HepG2 (cell line): ENCODE data around the gene BCL11B. TPM values are rescaled to one million over a fixed set of nuclear protein-coding genes. Genes with fewer than 3 reads are reported as not detected.

Experiments
- ATAC-seq: fragments of 200-7000 bp; cut with Tn5 transposase; 3 replicates; pipeline ENCODE4 v1.9.1; 2020; ENCODE audit warnings: mild to moderate bottlenecking, moderate library complexity
- BruUV-seq: library from RNA; stranded (reverse); fragments of 400-500 nt; replicated peaks from 2 replicates; lab custom pipeline; 2021; lab: Mats Ljungman, UMichigan
- CTCF ChIA-PET: fragments of 300-600 bp; formaldehyde crosslinking; extraction: SDS; loops from one replicate; lab custom pipeline; 2021; ENCODE audit warnings: low total read pairs, inconsistent platforms, low intra/inter-chr PET ratio; lab: Yijun Ruan, JAX
- POLR2A ChIA-PET: fragments of 350-600 bp; sonication (Branson Sonifier 250); formaldehyde crosslinking; loops from one replicate; lab custom pipeline; 2020; ENCODE audit warnings: antibody characterized with exemption, inconsistent platforms; lab: Yijun Ruan, JAX
- DNase-seq: peaks from one replicate; pipeline ENCODE4 v3.0.0-alpha.2; 2015; ENCODE audit warnings: low spot score
- FAIRE-seq: peaks from 3 replicates; lab custom pipeline; 2011; peaks lifted over from hg19 to GRCh38; lab: Jason Lieb, UNC
- H2AFZ ChIP-seq: one replicate; pipeline ENCODE4 v1.6.1; 2011; ENCODE audit warnings: low read length, inconsistent platforms
- H3K27ac ChIP-seq: fragments of 300-600 bp; 3 replicates; pipeline ENCODE4 v1.8.0; 2011; ENCODE audit warnings: mixed run types, mild to moderate bottlenecking, mixed read lengths, low read length, inconsistent platforms; ENCODE audit not compliant: insufficient read depth; ENCODE audit errors: extremely low read length
- H3K27me3 ChIP-seq, 2 experiments: fragments of 200-600 bp in 1 of 2; 2 replicates in 1 of 2; 3 replicates in 1 of 2; pipeline versions ENCODE4 v1.6.0 to v1.8.0; 2011; ENCODE audit warnings: low read length in 2 of 2, mild to moderate bottlenecking in 2 of 2, moderate library complexity in 2 of 2, inconsistent platforms in 1 of 2; ENCODE audit not compliant: insufficient read depth in 2 of 2, control insufficient read depth in 1 of 2
- H3K36me3 ChIP-seq, 2 experiments: fragments of 200-600 bp in 1 of 2; replicated peaks in 1 of 2; 2 replicates in 1 of 2; 3 replicates in 1 of 2; pipeline versions ENCODE4 v1.5.1 to v1.8.0; 2011; ENCODE audit warnings: low read length in 2 of 2, inconsistent platforms in 1 of 2; ENCODE audit not compliant: insufficient read depth in 2 of 2, control insufficient read depth in 1 of 2
- H3K4me1 ChIP-seq: 2 replicates; pipeline ENCODE4 v1.5.1; 2012; ENCODE audit warnings: low read length, inconsistent platforms; ENCODE audit not compliant: insufficient read depth
- H3K4me2 ChIP-seq: 2 replicates; pipeline ENCODE4 v1.6.0; 2011; ENCODE audit warnings: low read depth, low read length, inconsistent platforms
- H3K4me3 ChIP-seq, 3 experiments: fragments of 200-600 bp in 1 of 3; sonication (generic), shearing (Covaris generic) in 1 of 3; replicated peaks in 1 of 3; 2 replicates each; pipeline ENCODE4 v1.5.1; 2011 to 2016; ENCODE audit warnings: low read length in 3 of 3, inconsistent platforms in 2 of 3, low read depth in 2 of 3, mild to moderate bottlenecking in 2 of 3, control low read depth in 1 of 3, mixed read lengths in 1 of 3; ENCODE audit not compliant: insufficient read depth in 1 of 3
- H3K79me2 ChIP-seq: one replicate; pipeline ENCODE4 v1.6.1; 2011; ENCODE audit warnings: low read length, inconsistent platforms; ENCODE audit not compliant: insufficient read depth
- H3K9ac ChIP-seq: 2 replicates; pipeline ENCODE4 v1.6.0; 2011; ENCODE audit warnings: mild to moderate bottlenecking, low read depth, low read length, inconsistent platforms; ENCODE audit not compliant: insufficient read depth
- H3K9me3 ChIP-seq: 2 replicates; pipeline ENCODE4 v1.5.1; 2012; ENCODE audit warnings: mild to moderate bottlenecking, low read length
- H4K20me1 ChIP-seq: 2 replicates; pipeline ENCODE4 v1.6.0; 2011; ENCODE audit warnings: inconsistent platforms, mild to moderate bottlenecking, low read length, moderate library complexity; ENCODE audit not compliant: insufficient read depth
- ATAD3A ChIP-seq: sonication (generic); formaldehyde crosslinking; IDR thresholded peaks from 2 replicates; pipeline ENCODE4 v1.4.0; 2020; ENCODE audit warnings: missing genetic modification reagents
- ATF7 ChIP-seq, 2 experiments: fragments of 450-650 bp in 1 of 2; sonication (generic) in 1 of 2; formaldehyde crosslinking in 1 of 2; IDR thresholded peaks; 2 replicates each; pipeline versions ENCODE4 v1.4.0 to v1.6.1; 2016 to 2020; ENCODE audit warnings: antibody characterized with exemption in 1 of 2, mild to moderate bottlenecking in 1 of 2, missing genetic modification reagents in 1 of 2
- FOXA3 ChIP-seq: IDR thresholded peaks from 2 replicates; pipeline ENCODE4 v1.6.1; 2016; ENCODE audit warnings: missing genetic modification reagents, missing compliant biosample characterization
- GMEB2 ChIP-seq: IDR thresholded peaks from 2 replicates; pipeline ENCODE4 v1.6.1; 2016; ENCODE audit warnings: missing biosample characterization, missing genetic modification reagents, low read depth
- KLF13 ChIP-seq: sonication (generic); formaldehyde crosslinking; IDR thresholded peaks from 2 replicates; pipeline ENCODE4 v1.4.0; 2020; ENCODE audit warnings: mild to moderate bottlenecking, missing genetic modification reagents
- NFIB ChIP-seq: sonication (generic); formaldehyde crosslinking; IDR thresholded peaks from 2 replicates; pipeline ENCODE4 v1.9.0; 2021; ENCODE audit warnings: missing genetic modification reagents, mild to moderate bottlenecking, borderline replicate concordance
- ONECUT2 ChIP-seq: sonication (generic); formaldehyde crosslinking; IDR thresholded peaks from 2 replicates; pipeline ENCODE4 v1.4.0; 2020; ENCODE audit warnings: missing genetic modification reagents
- PAX8 ChIP-seq: sonication (generic); formaldehyde crosslinking; IDR thresholded peaks from 2 replicates; pipeline ENCODE4 v1.8.0; 2022; ENCODE audit warnings: mild to moderate bottlenecking, missing genetic modification reagents, borderline replicate concordance
- REL ChIP-seq: sonication (generic); formaldehyde crosslinking; conservative IDR thresholded peaks from 2 replicates; pipeline ENCODE4 v1.8.0; 2022; ENCODE audit warnings: mild to moderate bottlenecking, missing genetic modification reagents, moderate library complexity
- SMAD1 ChIP-seq: sonication (generic); formaldehyde crosslinking; IDR thresholded peaks from 2 replicates; pipeline ENCODE4 v1.4.0; 2020; ENCODE audit warnings: missing genetic modification reagents, low read depth, mild to moderate bottlenecking, borderline replicate concordance
- ZFP62 ChIP-seq: sonication (generic); formaldehyde crosslinking; IDR thresholded peaks from 2 replicates; pipeline ENCODE4 v1.4.0; 2020; ENCODE audit warnings: missing genetic modification reagents
- ZNF33A ChIP-seq: sonication (generic); formaldehyde crosslinking; IDR thresholded peaks from 2 replicates; pipeline ENCODE4 v1.5.1; 2020; ENCODE audit warnings: missing genetic modification reagents, mild to moderate bottlenecking, moderate library complexity, borderline replicate concordance
- ZNF83 ChIP-seq: sonication (generic); formaldehyde crosslinking; IDR thresholded peaks from 2 replicates; pipeline ENCODE4 v1.4.0; 2020; ENCODE audit warnings: missing genetic modification reagents, mild to moderate bottlenecking, borderline replicate concordance
- WGBS: methylation state at CpG from one replicate; pipeline ENCODE4 v1.1.6; 2017; ENCODE audit warnings: low lambda C conversion rate; 5-methylcytosine and 5-hydroxymethylcytosine counted together
- in situ Hi-C: cut with HindIII; loops from 2 replicates; pipeline ENCODE4 v1.10.0; 2017; ENCODE audit warnings: low pct_unique_long_range_greater_than_20kb; ENCODE audit not compliant: extremely low pct_ligation_motif_present
- intact Hi-C: fragments of 100-400 bp; cut with micrococcal nuclease; formaldehyde crosslinking; loops from one replicate; pipeline ENCODE4 v1.10.0; 2022; ENCODE audit not compliant: unreplicated experiment
- polyA plus RNA-seq, 8 experiments: library from polyadenylated mRNA; depleted of rRNA in 3 of 8; stranded (reverse) in 7 of 8; unstranded in 1 of 8; fragments of >200 nt; fragmentation: Illumina TruSeq in 4 of 8; extraction: Trizol in 4 of 8; gene quantifications; 2 replicates each; pipeline versions ENCODE4 v1.2.1 to v1.2.3, GENCODE V29; 2011 to 2016; ENCODE audit warnings: low read depth in 4 of 8, missing spikeins in 1 of 8, mixed read lengths in 1 of 8; ENCODE audit not compliant: insufficient read depth in 1 of 8
- total RNA-seq, 5 experiments: library from RNA; depleted of rRNA; stranded (reverse); fragments of >200 nt; fragmentation: Illumina TruSeq; extraction: Trizol; gene quantifications; 2 replicates each; pipeline ENCODE4 v1.2.3, GENCODE V29; 2016; ENCODE audit warnings: low read depth in 1 of 5
- TF ChIP-seq, protein P1 (sequence below): sonication (generic); formaldehyde crosslinking; IDR thresholded peaks from 2 replicates; pipeline ENCODE4 v1.9.0; 2021; ENCODE audit warnings: missing genetic modification reagents, borderline replicate concordance
- TF ChIP-seq, protein P2 (sequence below): sonication (generic); formaldehyde crosslinking; IDR thresholded peaks from 2 replicates; pipeline ENCODE4 v1.4.0; 2020; ENCODE audit warnings: missing genetic modification reagents, borderline replicate concordance

Gene BCL11B
- total and polyA plus RNA-seq, 2 of the 13 experiments (the other 11 are each of a cell fraction or from before 2014, with no cell fraction given) = not detected

- 3% methylated on average over 10 of the region's 10 CpGs for WGBS
- no peak overlapping the region for H3K27ac ChIP-seq
- H3K4me1 ChIP-seq = 0 out of 2 replicates have a peak, but pooled peaks cover 10% of the 10 kb centered on the region
- intact Hi-C loops (no loop called here), in situ Hi-C loops (no loop called here)
- H3K36me3 ChIP-seq = no peaks in the 10 kb centered on the region
- CTCF ChIA-PET = no interaction called here
- no peaks in the 10 kb centered on the region for H3K79me2 ChIP-seq
- POLR2A ChIA-PET = no interaction called here
- H3K4me3 ChIP-seq = peak overlapping the region in 1 of 3 experiments; percentile 15; a peak in 1 of 6 replicates
- H3K4me2 ChIP-seq = peak overlapping the region; percentile 61
- no TSS peak for BruUV-seq
- H4K20me1 ChIP-seq = no peaks in the 10 kb centered on the region
- no peak for DNase-seq
- no peak overlapping the region for H2AFZ ChIP-seq
- no peaks in the 10 kb centered on the region for H3K9me3 ChIP-seq
- no peak overlapping the region for H3K9ac ChIP-seq
- no peak for ATAC-seq
- FAIRE-seq = no peak
- H3K27me3 ChIP-seq = peaks cover 4 to 56% of the 10 kb centered on the region in 2 experiments
- TF ChIP-seq ATAD3A (CRISPR knock-in tag) (no peak), ONECUT2 (CRISPR knock-in tag) (no peak), ATF7 (IDR thresholded peaks at IDR 0.05) (no peak), ATF7 (CRISPR knock-in tag; IDR thresholded peaks at IDR 0.05) (no peak), GMEB2 (CRISPR knock-in tag) (no peak), REL (no peak), PAX8 (no peak), FOXA3 (CRISPR knock-in tag) (no peak), KLF13 (CRISPR knock-in tag) (no peak), ZFP62 (CRISPR knock-in tag) (no peak), ZNF83 (CRISPR knock-in tag) (no peak), NFIB (CRISPR knock-in tag) (no peak), SMAD1 (no peak), ZNF33A (CRISPR knock-in tag) (no peak)
- TF ChIP-seq, protein P1, sequence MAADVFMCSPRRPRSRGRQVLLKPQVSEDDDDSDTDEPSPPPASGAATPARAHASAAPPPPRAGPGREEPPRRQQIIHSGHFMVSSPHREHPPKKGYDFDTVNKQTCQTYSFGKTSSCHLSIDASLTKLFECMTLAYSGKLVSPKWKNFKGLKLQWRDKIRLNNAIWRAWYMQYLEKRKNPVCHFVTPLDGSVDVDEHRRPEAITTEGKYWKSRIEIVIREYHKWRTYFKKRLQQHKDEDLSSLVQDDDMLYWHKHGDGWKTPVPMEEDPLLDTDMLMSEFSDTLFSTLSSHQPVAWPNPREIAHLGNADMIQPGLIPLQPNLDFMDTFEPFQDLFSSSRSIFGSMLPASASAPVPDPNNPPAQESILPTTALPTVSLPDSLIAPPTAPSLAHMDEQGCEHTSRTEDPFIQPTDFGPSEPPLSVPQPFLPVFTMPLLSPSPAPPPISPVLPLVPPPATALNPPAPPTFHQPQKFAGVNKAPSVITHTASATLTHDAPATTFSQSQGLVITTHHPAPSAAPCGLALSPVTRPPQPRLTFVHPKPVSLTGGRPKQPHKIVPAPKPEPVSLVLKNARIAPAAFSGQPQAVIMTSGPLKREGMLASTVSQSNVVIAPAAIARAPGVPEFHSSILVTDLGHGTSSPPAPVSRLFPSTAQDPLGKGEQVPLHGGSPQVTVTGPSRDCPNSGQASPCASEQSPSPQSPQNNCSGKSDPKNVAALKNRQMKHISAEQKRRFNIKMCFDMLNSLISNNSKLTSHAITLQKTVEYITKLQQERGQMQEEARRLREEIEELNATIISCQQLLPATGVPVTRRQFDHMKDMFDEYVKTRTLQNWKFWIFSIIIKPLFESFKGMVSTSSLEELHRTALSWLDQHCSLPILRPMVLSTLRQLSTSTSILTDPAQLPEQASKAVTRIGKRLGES (CRISPR knock-in tag) = no peak
- TF ChIP-seq, protein P2, sequence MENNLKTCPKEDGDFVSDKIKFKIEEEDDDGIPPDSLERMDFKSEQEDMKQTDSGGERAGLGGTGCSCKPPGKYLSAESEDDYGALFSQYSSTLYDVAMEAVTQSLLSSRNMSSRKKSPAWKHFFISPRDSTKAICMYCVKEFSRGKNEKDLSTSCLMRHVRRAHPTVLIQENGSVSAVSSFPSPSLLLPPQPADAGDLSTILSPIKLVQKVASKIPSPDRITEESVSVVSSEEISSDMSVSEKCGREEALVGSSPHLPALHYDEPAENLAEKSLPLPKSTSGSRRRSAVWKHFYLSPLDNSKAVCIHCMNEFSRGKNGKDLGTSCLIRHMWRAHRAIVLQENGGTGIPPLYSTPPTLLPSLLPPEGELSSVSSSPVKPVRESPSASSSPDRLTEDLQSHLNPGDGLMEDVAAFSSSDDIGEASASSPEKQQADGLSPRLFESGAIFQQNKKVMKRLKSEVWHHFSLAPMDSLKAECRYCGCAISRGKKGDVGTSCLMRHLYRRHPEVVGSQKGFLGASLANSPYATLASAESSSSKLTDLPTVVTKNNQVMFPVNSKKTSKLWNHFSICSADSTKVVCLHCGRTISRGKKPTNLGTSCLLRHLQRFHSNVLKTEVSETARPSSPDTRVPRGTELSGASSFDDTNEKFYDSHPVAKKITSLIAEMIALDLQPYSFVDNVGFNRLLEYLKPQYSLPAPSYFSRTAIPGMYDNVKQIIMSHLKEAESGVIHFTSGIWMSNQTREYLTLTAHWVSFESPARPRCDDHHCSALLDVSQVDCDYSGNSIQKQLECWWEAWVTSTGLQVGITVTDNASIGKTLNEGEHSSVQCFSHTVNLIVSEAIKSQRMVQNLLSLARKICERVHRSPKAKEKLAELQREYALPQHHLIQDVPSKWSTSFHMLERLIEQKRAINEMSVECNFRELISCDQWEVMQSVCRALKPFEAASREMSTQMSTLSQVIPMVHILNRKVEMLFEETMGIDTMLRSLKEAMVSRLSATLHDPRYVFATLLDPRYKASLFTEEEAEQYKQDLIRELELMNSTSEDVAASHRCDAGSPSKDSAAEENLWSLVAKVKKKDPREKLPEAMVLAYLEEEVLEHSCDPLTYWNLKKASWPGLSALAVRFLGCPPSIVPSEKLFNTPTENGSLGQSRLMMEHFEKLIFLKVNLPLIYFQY = no peak
Observed at GRCh38 chr14:99191395-99192027, 80.5 kb downstream of the BCL11B start.
